ENCODE results near the gene RGS18.

DNA sequence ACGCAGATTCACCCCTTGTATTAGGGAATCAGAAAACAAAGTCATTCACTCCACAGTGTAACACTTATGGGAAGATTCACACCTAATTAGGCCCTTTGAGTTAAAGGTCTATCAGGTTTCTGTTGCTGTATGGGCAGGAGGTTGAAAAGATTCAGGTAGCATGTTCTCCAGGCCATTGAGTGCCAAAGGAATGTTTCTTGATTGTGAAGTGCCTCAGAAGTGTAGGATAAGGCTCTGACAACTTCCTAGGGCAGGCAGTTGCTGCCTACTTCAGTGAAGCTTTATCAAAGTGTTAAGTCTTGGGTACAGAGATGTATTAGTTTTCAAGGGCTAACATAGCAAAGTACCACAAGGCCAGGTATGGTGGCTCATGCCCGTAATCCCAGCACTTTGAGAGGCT is 48.7 kb upstream of the RGS18 start:
- TF ChIP-seq, protein P1, sequence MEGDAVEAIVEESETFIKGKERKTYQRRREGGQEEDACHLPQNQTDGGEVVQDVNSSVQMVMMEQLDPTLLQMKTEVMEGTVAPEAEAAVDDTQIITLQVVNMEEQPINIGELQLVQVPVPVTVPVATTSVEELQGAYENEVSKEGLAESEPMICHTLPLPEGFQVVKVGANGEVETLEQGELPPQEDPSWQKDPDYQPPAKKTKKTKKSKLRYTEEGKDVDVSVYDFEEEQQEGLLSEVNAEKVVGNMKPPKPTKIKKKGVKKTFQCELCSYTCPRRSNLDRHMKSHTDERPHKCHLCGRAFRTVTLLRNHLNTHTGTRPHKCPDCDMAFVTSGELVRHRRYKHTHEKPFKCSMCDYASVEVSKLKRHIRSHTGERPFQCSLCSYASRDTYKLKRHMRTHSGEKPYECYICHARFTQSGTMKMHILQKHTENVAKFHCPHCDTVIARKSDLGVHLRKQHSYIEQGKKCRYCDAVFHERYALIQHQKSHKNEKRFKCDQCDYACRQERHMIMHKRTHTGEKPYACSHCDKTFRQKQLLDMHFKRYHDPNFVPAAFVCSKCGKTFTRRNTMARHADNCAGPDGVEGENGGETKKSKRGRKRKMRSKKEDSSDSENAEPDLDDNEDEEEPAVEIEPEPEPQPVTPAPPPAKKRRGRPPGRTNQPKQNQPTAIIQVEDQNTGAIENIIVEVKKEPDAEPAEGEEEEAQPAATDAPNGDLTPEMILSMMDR (IDR thresholded peaks at IDR 0.05) = no peak
- TF ChIP-seq POLR2A (IDR thresholded peaks at IDR 0.05) = no peak
